Measurements from ENCODE around the gene STUM. TPM values are rescaled to one million over a fixed set of nuclear protein-coding genes. Genes with fewer than 3 reads are reported as not detected.

Gene STUM
- total RNA-seq, 4 donors from 2014 or later: 0.15 to 3.2 (median 0.34) TPM

DNA sequence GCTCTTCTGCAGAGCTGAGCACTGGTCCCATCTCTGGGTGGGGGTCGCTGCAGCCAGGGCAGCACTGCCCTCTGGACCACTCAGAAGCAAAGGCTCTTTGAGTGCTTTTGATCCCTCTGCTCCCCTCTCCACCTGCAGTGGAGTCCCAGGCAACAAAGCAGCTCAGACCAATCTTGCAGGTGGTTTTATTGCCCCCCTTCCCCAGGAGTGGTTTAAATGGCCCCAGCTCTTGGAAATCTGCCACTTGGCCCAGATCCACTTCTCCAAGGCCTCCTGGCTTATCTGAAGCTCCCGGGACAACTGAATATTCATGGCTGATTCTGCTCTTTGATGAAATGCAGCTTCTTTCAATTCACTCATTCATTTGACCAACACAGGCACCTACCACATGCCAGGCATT lies 2.7 kb downstream of the STUM start:
- H3K27ac ChIP-seq: no peak overlapping the region
- no peak for DNase-seq
- H3K4me3 ChIP-seq: no peak overlapping the region
- H3K36me3 ChIP-seq: no peaks in the 10 kb centered on the region
- intact Hi-C loops (cut with DNase I): no loop called here
- 46 to 67% methylated on average over 1 to 2 of the region's 2 CpGs for WGBS, 2 donors
- peaks cover 20 to 42% (median 21%) of the 10 kb centered on the region in 3 donors for H3K4me1 ChIP-seq
- H3K9me3 ChIP-seq: no peaks in the 10 kb centered on the region
- TF ChIP-seq, protein P1, sequence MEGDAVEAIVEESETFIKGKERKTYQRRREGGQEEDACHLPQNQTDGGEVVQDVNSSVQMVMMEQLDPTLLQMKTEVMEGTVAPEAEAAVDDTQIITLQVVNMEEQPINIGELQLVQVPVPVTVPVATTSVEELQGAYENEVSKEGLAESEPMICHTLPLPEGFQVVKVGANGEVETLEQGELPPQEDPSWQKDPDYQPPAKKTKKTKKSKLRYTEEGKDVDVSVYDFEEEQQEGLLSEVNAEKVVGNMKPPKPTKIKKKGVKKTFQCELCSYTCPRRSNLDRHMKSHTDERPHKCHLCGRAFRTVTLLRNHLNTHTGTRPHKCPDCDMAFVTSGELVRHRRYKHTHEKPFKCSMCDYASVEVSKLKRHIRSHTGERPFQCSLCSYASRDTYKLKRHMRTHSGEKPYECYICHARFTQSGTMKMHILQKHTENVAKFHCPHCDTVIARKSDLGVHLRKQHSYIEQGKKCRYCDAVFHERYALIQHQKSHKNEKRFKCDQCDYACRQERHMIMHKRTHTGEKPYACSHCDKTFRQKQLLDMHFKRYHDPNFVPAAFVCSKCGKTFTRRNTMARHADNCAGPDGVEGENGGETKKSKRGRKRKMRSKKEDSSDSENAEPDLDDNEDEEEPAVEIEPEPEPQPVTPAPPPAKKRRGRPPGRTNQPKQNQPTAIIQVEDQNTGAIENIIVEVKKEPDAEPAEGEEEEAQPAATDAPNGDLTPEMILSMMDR (IDR thresholded peaks at IDR 0.05): no peak
- TF ChIP-seq POLR2A (IDR thresholded peaks at IDR 0.05): no peak
- peaks cover 0 to 74% (median 5%) of the 10 kb centered on the region in 4 donors for H3K27me3 ChIP-seq

DNA sequence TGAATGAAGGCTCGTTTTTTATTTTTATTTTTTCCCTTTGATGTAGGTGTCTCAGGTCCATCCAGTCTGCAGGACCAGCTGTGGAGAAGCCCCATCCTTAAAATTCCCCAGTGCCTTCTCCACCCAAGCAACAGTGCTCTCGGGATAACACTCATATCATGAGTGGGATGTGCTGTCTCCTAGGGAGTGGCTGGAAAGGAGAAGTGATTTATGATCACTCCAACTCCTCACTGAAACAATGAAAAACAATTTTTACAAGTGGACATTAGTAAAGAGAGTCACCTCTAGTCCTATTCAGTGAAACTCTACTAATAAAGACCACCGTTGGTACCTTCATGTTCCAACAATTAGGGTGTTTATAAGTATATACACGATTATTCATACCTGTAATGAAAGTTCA lies 3.5 kb downstream of the STUM start:
- Histone ChIP-seq H3K4me1 (peaks cover 20 to 42% (median 21%) of the 10 kb centered on the region in 3 donors), H3K9me3 (no peaks in the 10 kb centered on the region), H3K36me3 (no peaks in the 10 kb centered on the region), H3K27ac (no peak overlapping the region), H3K27me3 (peaks cover 0 to 67% (median 5%) of the 10 kb centered on the region in 4 donors), H3K4me3 (no peak overlapping the region)
- TF ChIP-seq, protein P1 (IDR thresholded peaks at IDR 0.05): no peak
- no peak for TF ChIP-seq POLR2A (IDR thresholded peaks at IDR 0.05)
- intact Hi-C loops (cut with DNase I): no loop called here
- no peak for DNase-seq
- 60 to 66% methylated on average over 4 of the region's 4 CpGs for WGBS, 2 donors

DNA sequence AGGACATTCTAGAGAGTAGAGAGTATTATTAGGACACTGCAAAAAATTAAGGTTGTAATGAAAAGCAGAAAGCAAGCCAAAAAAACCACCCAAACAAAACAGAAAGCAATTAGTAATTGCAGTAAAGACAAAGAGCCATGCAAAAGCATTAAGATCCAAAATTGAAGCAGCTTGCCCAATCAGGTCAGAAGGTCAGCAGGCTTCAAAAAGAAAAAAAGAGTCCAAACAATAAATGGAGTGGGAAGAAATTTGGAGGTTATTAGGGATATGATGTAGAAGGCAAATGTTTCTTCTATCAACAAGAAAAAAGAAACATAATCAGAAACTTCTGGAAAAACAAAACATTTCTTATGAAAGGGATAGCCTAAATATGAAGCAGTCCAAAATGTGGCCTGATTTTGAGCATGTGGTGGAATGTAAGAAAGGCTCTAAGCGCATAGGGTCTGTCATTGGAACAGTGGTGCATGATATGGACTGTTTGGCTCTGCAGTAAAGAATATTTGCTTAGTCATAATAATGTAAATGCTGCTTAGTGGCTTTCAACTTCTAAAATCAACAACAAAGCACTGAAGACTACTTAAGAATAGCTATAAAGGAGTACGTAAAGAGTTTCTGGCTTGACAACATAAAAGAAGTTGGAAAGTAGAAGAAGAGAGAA lies 4.8 kb downstream of the STUM start:
- WGBS, 2 donors: 77 to 95% methylated on average over 2 of the region's 2 CpGs
- Histone ChIP-seq H3K27me3 (peaks cover 0 to 57% (median 5%) of the 10 kb centered on the region in 4 donors), H3K4me3 (no peak overlapping the region), H3K27ac (peak overlapping the region in 1 of 4 donors; percentile 25), H3K4me1 (peaks cover 16 to 29% (median 18%) of the 10 kb centered on the region in 3 donors), H3K9me3 (no peaks in the 10 kb centered on the region), H3K36me3 (no peaks in the 10 kb centered on the region)
- no peak for DNase-seq
- TF ChIP-seq, protein P1 (IDR thresholded peaks at IDR 0.05): no peak
- TF ChIP-seq POLR2A (IDR thresholded peaks at IDR 0.05): no peak
- intact Hi-C loops (cut with DNase I): no loop called here

GRCh38 chr1:226553924-226554282 lies 5.3 kb downstream of the STUM start:
- WGBS, 2 donors: 74 to 79% methylated on average over 6 of the region's 6 CpGs
- Histone ChIP-seq H3K27me3 (peaks cover 0 to 52% (median 4%) of the 10 kb centered on the region in 4 donors), H3K36me3 (no peaks in the 10 kb centered on the region), H3K27ac (no peak overlapping the region), H3K4me3 (no peak overlapping the region), H3K9me3 (no peaks in the 10 kb centered on the region), H3K4me1 (peaks cover 13 to 24% (median 15%) of the 10 kb centered on the region in 3 donors)
- TF ChIP-seq POLR2A (IDR thresholded peaks at IDR 0.05): no peak
- TF ChIP-seq, protein P1 (IDR thresholded peaks at IDR 0.05): no peak
- intact Hi-C loops (cut with DNase I): no loop called here
- no peak for DNase-seq

GRCh38 chr1:226555092-226555491 lies 6.5 kb downstream of the STUM start:
- no peak overlapping the region for H3K4me3 ChIP-seq
- WGBS, 2 donors: 84 to 88% methylated on average over 4 of the region's 4 CpGs
- no peaks in the 10 kb centered on the region for H3K36me3 ChIP-seq
- intact Hi-C loops (cut with DNase I): no loop called here
- no peak for DNase-seq
- peaks cover 0 to 40% (median 0%) of the 10 kb centered on the region in 4 donors for H3K27me3 ChIP-seq
- TF ChIP-seq, protein P1 (IDR thresholded peaks at IDR 0.05): no peak
- no peak for TF ChIP-seq POLR2A (IDR thresholded peaks at IDR 0.05)
- H3K27ac ChIP-seq: no peak overlapping the region
- no peaks in the 10 kb centered on the region for H3K9me3 ChIP-seq
- H3K4me1 ChIP-seq: peaks cover 1 to 12% (median 3%) of the 10 kb centered on the region in 3 donors
